AG10803 (cell line): ENCODE data around the gene CCDC78.

ENCODE experiments used
- DNase-seq: peaks from one replicate; pipeline ENCODE4 v3.0.0; 2010; ENCODE audit warnings: low read depth
- H3K4me3 ChIP-seq: 2 replicates; pipeline ENCODE4 v1.5.1; 2011; ENCODE audit warnings: mild to moderate bottlenecking, low read length, control low read depth
- TF ChIP-seq, protein P1 (sequence below): conservative IDR thresholded peaks from 2 replicates; pipeline ENCODE4 v1.5.1; 2011; ENCODE audit warnings: mild to moderate bottlenecking, low read length, control low read depth, inconsistent platforms

CCDC78 gene

DNA sequence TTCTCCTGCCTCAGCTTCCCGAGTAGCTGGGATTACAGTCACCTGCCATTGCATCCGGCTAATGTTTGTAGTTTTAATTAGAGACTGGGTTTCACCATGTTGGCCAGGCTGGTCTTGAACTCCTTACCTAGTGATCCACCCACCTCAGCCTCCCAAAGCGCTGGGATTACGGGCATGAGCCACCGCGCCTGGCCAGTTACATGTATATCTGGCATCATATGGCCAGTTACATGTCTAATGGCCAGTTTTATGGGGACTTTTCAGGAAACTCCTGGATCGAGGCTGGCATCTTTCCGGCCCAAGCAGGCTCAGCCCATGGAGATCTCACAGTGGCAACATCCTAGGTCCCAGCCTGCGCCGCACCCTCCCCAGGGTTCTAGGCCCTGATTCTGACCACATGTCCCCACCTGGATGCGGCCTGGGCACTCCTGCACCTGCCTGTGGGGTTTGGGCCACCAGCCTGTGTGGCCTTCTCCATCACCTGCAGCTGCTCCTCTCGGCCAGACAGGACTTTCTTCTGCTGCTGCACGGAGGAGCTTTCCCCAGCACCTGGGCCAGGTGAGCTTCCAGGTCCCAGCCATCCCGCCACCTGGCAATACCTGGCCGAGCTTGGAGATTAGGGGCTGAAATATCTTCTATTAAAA lies 15.9 kb upstream of the CCDC78 start:
- no peak for DNase-seq
- TF ChIP-seq, protein P1, sequence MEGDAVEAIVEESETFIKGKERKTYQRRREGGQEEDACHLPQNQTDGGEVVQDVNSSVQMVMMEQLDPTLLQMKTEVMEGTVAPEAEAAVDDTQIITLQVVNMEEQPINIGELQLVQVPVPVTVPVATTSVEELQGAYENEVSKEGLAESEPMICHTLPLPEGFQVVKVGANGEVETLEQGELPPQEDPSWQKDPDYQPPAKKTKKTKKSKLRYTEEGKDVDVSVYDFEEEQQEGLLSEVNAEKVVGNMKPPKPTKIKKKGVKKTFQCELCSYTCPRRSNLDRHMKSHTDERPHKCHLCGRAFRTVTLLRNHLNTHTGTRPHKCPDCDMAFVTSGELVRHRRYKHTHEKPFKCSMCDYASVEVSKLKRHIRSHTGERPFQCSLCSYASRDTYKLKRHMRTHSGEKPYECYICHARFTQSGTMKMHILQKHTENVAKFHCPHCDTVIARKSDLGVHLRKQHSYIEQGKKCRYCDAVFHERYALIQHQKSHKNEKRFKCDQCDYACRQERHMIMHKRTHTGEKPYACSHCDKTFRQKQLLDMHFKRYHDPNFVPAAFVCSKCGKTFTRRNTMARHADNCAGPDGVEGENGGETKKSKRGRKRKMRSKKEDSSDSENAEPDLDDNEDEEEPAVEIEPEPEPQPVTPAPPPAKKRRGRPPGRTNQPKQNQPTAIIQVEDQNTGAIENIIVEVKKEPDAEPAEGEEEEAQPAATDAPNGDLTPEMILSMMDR, result no peak
- H3K4me3 ChIP-seq, result no peak overlapping the region

- peak within 1 kb of the TSS; percentile 73 for H3K4me3 ChIP-seq
- peak; percentile 90 for DNase-seq
- TF ChIP-seq, protein P1, result peak; percentile 50
Measured at GRCh38 chr16:740764-741505, 14.7 kb upstream of the CCDC78 start, which contains the start of gene CIAO3. Gene CIAO3, minus strand, starts transcription at chr16:740997. Its CDS starts 12 bp downstream, at chr16:740985.

- DNase-seq, result no peak
- peak overlapping the region; percentile 73 for H3K4me3 ChIP-seq
- TF ChIP-seq, protein P1, result no peak
Measured at GRCh38 chr16:740459-740763, 14.2 kb upstream of the CCDC78 start.

DNA sequence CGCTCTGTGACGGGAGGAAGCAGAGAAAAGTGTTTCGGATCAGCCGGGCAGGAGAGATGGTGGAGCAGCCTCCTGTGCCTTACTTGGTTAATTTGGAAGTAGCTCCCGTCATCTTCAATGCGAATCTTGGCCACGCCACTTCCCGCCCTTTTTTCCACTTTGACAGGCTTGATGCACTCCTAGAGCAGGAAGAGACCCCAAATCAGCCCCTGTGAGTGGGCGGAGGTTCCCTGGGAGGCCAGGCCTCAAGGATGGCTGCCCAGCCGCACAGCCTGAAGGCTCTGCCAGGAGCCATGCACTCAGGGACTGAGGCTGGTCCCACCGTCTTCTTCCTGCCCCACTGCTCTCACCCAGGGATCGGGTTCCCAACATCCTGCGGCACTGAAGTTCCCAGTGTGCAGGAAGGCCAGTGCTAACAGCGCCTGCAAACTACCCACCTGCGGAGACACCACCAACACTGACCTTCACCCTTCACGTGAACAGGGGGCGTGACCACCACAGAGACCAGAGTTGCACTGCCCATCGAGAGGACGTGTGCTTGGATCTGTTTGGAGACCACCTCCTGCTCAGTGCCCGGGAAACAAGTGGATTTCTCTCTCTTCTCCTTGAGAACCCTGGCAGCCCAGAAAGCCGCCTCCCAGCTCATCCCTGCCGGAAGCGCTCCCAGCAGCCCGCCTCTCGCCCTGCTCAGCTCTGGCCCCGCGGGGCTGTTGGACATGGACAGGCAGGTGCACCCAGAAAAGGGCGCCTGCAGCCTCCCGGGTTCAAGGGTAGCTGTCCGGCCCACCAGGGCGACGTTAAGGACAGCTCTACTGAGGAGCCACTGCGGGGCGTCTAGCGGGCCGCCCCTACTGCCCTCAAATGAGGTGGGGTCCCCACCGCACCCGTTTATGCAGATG lies 13.6 kb upstream of the CCDC78 start:
- peak overlapping the region; percentile 73 for H3K4me3 ChIP-seq
- DNase-seq, result no peak
- TF ChIP-seq, protein P1, result no peak

GRCh38 chr16:736936-737481 lies 10.8 kb upstream of the CCDC78 start:
- TF ChIP-seq, protein P1, result no peak
- no peak for DNase-seq
- no peak overlapping the region for H3K4me3 ChIP-seq

GRCh38 chr16:735982-736453 lies 9.8 kb upstream of the CCDC78 start:
- TF ChIP-seq, protein P1, result no peak
- no peak for DNase-seq
- H3K4me3 ChIP-seq, result no peak overlapping the region
